GM19238 (cell line): ENCODE measurements around the gene PLPPR2.
A peak's percentile ranks its signal among the peaks of the same experiment; 100 is the strongest.
"Not testable (repeated sequence)": the region's sequence is repeated elsewhere in the genome, so short reads cannot be mapped to it uniquely, and the experiment has no call there.

Experiments used
- DNase-seq: peaks from one replicate; pipeline ENCODE4 v3.0.0; 2011; ENCODE audit warnings: low spot score; ENCODE audit not compliant: insufficient read length

The PLPPR2 gene

GRCh38 chr19:11355160-11356073, at the start of gene PLPPR2:
Gene PLPPR2 (plus strand): TSS chr19:11355432. CDS start chr19:11357674, 2,242 bp downstream.
- DNase-seq: peak; percentile 83

- no peak for DNase-seq
Observed at GRCh38 chr19:11306337-11306736, 48.9 kb upstream of the PLPPR2 start.

GRCh38 chr19:11320278-11320995, 34.8 kb upstream of the PLPPR2 start:
- not testable (repeated sequence) for DNase-seq

- DNase-seq: no peak
Observed at GRCh38 chr19:11321191-11322126, 33.8 kb upstream of the PLPPR2 start.

GRCh38 chr19:11322269-11323024, 32.8 kb upstream of the PLPPR2 start:
- DNase-seq: no peak

- DNase-seq: no peak
Observed at GRCh38 chr19:11323601-11324078, 31.6 kb upstream of the PLPPR2 start.

- DNase-seq: peak; percentile 35
Observed at GRCh38 chr19:11324079-11324661, 31.1 kb upstream of the PLPPR2 start.

GRCh38 chr19:11324748-11325389, 30.4 kb upstream of the PLPPR2 start:
- no peak for DNase-seq

- no peak for DNase-seq
Observed at GRCh38 chr19:11325544-11325943, 29.7 kb upstream of the PLPPR2 start.

GRCh38 chr19:11330127-11330526, 25.1 kb upstream of the PLPPR2 start:
- DNase-seq: no peak

GRCh38 chr19:11331502-11331901, 23.7 kb upstream of the PLPPR2 start:
- DNase-seq: no peak

- DNase-seq: no peak
Observed at GRCh38 chr19:11332822-11333221, 22.4 kb upstream of the PLPPR2 start.

- not testable (repeated sequence) for DNase-seq
Observed at GRCh38 chr19:11333838-11334237, 21.4 kb upstream of the PLPPR2 start.

GRCh38 chr19:11335449-11336146, 19.6 kb upstream of the PLPPR2 start:
- no peak for DNase-seq

GRCh38 chr19:11337080-11337479, 18.2 kb upstream of the PLPPR2 start:
- DNase-seq: no peak

GRCh38 chr19:11338121-11338520, 17.1 kb upstream of the PLPPR2 start:
- no peak for DNase-seq

- DNase-seq: no peak
Observed at GRCh38 chr19:11338569-11339253, 16.5 kb upstream of the PLPPR2 start.
